HG03060 (cell line): ENCODE measurements around the gene FANCM.
"Not testable (repeated sequence)": the region's sequence is repeated elsewhere in the genome, so short reads cannot be mapped to it uniquely, and the experiment has no call there.

ENCODE experiments used
- ATAC-seq: cut with Tn5 transposase; IDR thresholded peaks from one replicate; pipeline ENCODE4 v1.9.1; 2021; ENCODE audit warnings: low read depth, moderate number of reproducible peaks; ENCODE audit not compliant: unreplicated experiment

Gene FANCM

GRCh38 chr14:45213716-45214115 lies 78.0 kb downstream of the FANCM start:
- ATAC-seq: not testable (repeated sequence)

GRCh38 chr14:45214341-45214740 lies 78.6 kb downstream of the FANCM start:
- ATAC-seq: not testable (repeated sequence)

DNA sequence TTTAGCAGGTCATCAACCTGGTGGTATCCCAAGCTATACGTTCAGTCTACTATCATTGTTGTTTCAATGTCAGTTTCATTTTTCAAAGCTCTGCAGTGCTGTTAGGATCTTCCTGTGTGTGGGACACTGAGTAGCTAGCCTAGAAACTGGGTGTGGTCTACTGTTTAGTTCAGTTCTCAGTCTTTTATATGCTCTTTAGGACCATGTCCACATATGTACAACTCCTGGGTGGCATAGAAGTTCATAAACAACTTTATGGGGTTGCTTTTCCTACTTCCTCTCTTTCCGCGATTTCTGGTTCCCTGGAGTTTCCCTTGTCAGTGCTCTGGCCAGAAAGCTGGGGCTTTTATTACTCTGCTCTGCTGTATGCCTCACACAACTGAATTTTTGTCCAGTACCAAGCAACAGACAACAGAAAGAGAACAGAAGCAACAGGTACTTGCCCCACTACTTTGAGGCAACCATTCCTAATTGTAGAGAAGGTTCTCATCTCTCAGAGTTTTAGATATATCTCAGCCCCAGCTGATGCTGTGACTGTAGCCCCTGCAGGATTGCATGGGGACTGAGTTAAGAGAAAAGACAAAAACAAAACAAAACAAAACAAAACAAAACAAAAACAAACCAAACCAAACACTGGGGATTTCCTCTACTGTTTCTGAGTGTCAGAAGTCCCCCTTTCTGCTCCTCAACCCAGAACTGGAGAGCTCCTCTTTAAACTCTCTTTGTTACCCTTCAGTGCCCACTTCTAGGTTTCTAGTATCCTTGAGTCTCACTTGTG lies 86.9 kb downstream of the FANCM start:
- ATAC-seq: no peak

DNA sequence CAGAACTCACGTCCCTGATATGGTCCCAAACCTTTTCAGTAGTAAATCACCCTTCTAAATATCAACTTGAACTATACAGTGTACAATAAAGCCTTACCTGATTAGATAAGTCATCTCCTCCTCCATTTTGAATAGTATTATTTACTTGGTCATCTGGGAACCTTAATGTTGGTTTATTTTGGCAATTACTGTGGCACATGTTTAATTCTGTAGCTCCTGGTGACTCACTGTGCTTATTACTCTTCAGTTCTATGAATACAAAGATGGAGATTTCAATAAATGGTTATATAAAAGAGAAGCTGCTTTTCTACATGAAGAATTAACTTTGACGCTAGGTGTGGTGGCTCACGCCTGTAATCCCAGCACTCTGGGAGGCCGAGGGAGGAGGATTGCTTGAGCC lies 91.8 kb downstream of the FANCM start:
- ATAC-seq: no peak

DNA sequence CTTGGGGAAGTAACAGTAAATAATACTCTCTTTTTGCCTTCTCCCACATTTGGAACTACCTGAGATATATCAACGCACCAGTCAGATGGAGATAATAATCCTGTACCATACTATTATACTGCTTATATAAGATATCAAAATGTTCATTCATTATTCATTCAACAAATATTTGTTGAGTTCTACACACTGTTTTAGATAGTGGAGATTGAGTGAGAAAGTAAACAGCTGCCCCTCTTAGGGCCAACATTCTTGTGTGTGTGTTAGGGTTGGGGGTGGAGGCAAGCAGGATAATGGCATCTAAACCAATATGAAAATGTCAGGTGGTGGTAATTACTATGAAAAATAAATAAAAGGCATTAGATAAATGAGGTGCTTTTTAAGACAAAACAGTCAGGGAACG lies 103.3 kb downstream of the FANCM start:
- no peak for ATAC-seq

DNA sequence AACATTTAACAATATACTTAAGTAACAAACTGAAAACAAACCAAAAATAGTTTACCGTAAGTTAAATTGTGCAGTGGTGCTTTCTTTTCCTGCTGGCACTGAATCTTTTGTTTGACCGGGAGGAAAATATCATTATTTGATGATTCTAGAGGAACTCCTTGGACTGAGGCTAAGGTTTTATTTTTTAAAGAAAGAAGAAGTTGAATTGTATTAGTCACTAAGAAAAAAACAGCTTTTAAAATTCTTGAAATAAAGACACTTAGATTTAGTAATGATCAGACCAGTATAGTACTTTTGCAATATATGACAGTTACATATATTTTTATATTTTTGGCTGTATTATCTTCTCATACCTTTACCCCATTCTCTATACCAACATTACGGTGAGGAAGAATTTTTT lies 107.0 kb downstream of the FANCM start:
- ATAC-seq: no peak

DNA sequence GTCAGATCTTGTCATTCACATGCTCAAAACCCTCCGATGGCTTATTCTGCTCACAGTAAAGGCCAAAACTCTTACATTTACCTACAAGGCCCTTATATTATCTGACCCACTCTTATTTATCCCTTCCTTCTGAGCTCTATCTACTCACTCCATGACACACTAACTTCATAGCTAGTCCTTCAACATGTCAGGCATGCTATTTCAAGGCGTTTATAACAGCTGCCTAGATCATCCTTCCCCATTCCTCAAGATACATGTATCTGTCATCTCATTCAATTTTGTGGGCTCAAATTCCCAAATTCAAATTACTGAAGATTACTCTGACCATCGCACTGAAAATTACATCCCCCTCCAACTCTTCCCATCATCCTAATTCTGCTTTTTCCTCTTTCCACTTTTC lies 110.4 kb downstream of the FANCM start:
- ATAC-seq: no peak

GRCh38 chr14:45246691-45247090 lies 111.0 kb downstream of the FANCM start:
- ATAC-seq: no peak

GRCh38 chr14:45247427-45247826 lies 111.7 kb downstream of the FANCM start:
- no peak for ATAC-seq

DNA sequence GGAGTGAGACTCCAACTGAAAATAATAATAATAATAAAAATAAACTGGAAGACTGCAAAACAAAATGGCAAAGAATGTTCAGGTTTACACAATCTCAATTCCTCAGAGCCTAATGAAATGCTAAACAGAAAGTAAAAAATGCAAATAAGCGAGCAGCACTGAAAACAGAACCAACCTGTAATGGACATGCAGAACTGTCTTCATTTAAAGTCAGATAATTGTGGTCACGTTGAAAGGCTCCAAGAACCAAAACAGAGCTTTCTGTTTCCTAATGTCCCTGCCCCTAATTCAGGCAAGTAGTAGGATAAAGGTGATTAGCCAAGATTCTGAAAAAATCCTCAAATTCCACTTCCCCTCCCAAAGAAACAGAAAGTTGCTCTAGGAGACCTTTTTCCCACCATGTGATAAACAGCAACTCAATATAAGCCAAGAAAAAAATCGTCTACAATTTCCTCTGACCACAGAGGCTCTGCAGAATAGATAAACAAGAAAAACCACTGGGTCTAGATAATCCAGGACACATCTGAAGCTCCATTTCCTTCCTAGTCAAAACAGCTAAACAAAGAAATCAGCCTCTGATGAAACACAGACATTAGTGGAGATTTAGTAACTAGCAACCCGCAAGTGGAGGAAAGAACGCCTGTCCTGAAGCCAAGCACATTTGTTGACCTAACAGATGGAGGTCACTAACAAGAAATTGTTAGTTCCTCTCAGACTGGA lies 114.3 kb downstream of the FANCM start:
- no peak for ATAC-seq
